ENCODE measurements around the gene WDR45.
A peak's percentile ranks its signal among the peaks of the same experiment; 100 is the strongest.

The WDR45 gene

GRCh38 chrX:49059681-49060085 lies 20.0 kb downstream of the WDR45 start:
- no peaks in the 10 kb centered on the region for H3K27me3 ChIP-seq (ENCODE audit: insufficient read depth, poor library complexity, severe bottlenecking)
- no peak for TF ChIP-seq CTCF (IDR thresholded peaks at IDR 0.05; ENCODE audit: poor library complexity, severe bottlenecking)
- H3K4me1 ChIP-seq (ENCODE audit: insufficient read depth, poor library complexity, severe bottlenecking) = no peaks in the 10 kb centered on the region
- H3K4me3 ChIP-seq (ENCODE audit: severe bottlenecking) = peak overlapping the region; percentile 49
- H3K27ac ChIP-seq (ENCODE audit: poor library complexity, severe bottlenecking) = peak overlapping the region; percentile 85
- no peaks in the 10 kb centered on the region for H3K9me3 ChIP-seq (ENCODE audit: severe bottlenecking)
- DNase-seq (ENCODE audit: low spot score) (no peak), ATAC-seq (ENCODE audit: low read depth) (peak; percentile 59)
- H3K36me3 ChIP-seq (ENCODE audit: low read depth) = peaks cover 14% of the 10 kb centered on the region

GRCh38 chrX:49059201-49059600 lies 20.5 kb downstream of the WDR45 start:
- peaks cover 14% of the 10 kb centered on the region for H3K36me3 ChIP-seq (ENCODE audit: low read depth)
- TF ChIP-seq CTCF (IDR thresholded peaks at IDR 0.05; ENCODE audit: poor library complexity, severe bottlenecking) = no peak
- no peaks in the 10 kb centered on the region for H3K27me3 ChIP-seq (ENCODE audit: insufficient read depth, poor library complexity, severe bottlenecking)
- no peaks in the 10 kb centered on the region for H3K9me3 ChIP-seq (ENCODE audit: severe bottlenecking)
- peak overlapping the region; percentile 49 for H3K4me3 ChIP-seq (ENCODE audit: severe bottlenecking)
- H3K4me1 ChIP-seq (ENCODE audit: insufficient read depth, poor library complexity, severe bottlenecking) = no peaks in the 10 kb centered on the region
- peak overlapping the region; percentile 85 for H3K27ac ChIP-seq (ENCODE audit: poor library complexity, severe bottlenecking)
- ATAC-seq (ENCODE audit: low read depth) (peak; percentile 60; the same call in 2 of the 3 replicates), DNase-seq (ENCODE audit: low spot score) (no peak)

GRCh38 chrX:49058794-49059193 lies 20.9 kb downstream of the WDR45 start, which contains the start of gene CCDC120:
Gene CCDC120 (plus strand): TSS chrX:49058999. CDS start chrX:49062042, 3,043 bp downstream.
- ATAC-seq (ENCODE audit: low read depth) = peak; percentile 86
- no peak for TF ChIP-seq CTCF (IDR thresholded peaks at IDR 0.05; ENCODE audit: poor library complexity, severe bottlenecking)
- H3K27ac ChIP-seq (ENCODE audit: poor library complexity, severe bottlenecking) = peak within 1 kb of the TSS; percentile 85
- H3K36me3 ChIP-seq (ENCODE audit: low read depth) = peaks cover 14% of the 10 kb centered on the region
- DNase-seq (ENCODE audit: low spot score) = no peak
- no peaks in the 10 kb centered on the region for H3K9me3 ChIP-seq (ENCODE audit: severe bottlenecking)
- H3K4me3 ChIP-seq (ENCODE audit: severe bottlenecking) = peak within 1 kb of the TSS; percentile 49
- no peaks in the 10 kb centered on the region for H3K4me1 ChIP-seq (ENCODE audit: insufficient read depth, poor library complexity, severe bottlenecking)
- H3K27me3 ChIP-seq (ENCODE audit: insufficient read depth, poor library complexity, severe bottlenecking) = no peaks in the 10 kb centered on the region

GRCh38 chrX:49054073-49054762 lies 25.5 kb downstream of the WDR45 start:
- DNase-seq (ENCODE audit: low spot score) = no peak
- TF ChIP-seq CTCF (IDR thresholded peaks at IDR 0.05; ENCODE audit: poor library complexity, severe bottlenecking) = no peak
- Histone ChIP-seq H3K9me3 (ENCODE audit: severe bottlenecking) (no peaks in the 10 kb centered on the region), H3K4me1 (ENCODE audit: insufficient read depth, poor library complexity, severe bottlenecking) (no peaks in the 10 kb centered on the region), H3K27me3 (ENCODE audit: insufficient read depth, poor library complexity, severe bottlenecking) (no peaks in the 10 kb centered on the region), H3K36me3 (ENCODE audit: low read depth) (no peaks in the 10 kb centered on the region), H3K27ac (ENCODE audit: poor library complexity, severe bottlenecking) (peak overlapping the region; percentile 61), H3K4me3 (ENCODE audit: severe bottlenecking) (peak overlapping the region; percentile 48)
- ATAC-seq (ENCODE audit: low read depth) = no peak

All from RWPE2 (cell line).